CD8-positive, alpha-beta memory T cell (primary cell): ENCODE data around the gene ZNF8. TPM values are rescaled to one million over a fixed set of nuclear protein-coding genes. Genes with fewer than 3 reads are reported as not detected.
"Not testable (repeated sequence)": the region's sequence is repeated elsewhere in the genome, so short reads cannot be mapped to it uniquely, and the experiment has no call there.

Experiments
- CTCF ChIA-PET: fragments of 350-600 bp; sonication (Branson Sonifier 250); formaldehyde crosslinking; loops from one replicate; lab custom pipeline; 2021; ENCODE audit warnings: antibody characterized with exemption; lab: Charles Lee
- POLR2A ChIA-PET: fragments of 350-600 bp; sonication (Branson Sonifier 250); formaldehyde crosslinking; loops from one replicate; lab custom pipeline; 2021; ENCODE audit warnings: antibody characterized with exemption; lab: Charles Lee
- DNase-seq, 5 donors: peaks; one replicate each; pipeline versions ENCODE4 v3.0.0 to v3.0.0-alpha.2; 2020 to 2022; ENCODE audit warnings: mixed read lengths in 1 of 5
- H3K27ac ChIP-seq: one replicate; pipeline ENCODE4 v1.7.0; 2013; ENCODE audit warnings: low read depth, mild to moderate bottlenecking, low read length, moderate library complexity
- H3K27me3 ChIP-seq: 2 replicates; pipeline ENCODE4 v1.7.0; 2013; ENCODE audit warnings: low read length, mild to moderate bottlenecking; ENCODE audit not compliant: insufficient read depth, poor library complexity, severe bottlenecking
- H3K36me3 ChIP-seq: 2 replicates; pipeline ENCODE4 v1.7.0; 2013; ENCODE audit warnings: mild to moderate bottlenecking, low read length, moderate library complexity; ENCODE audit not compliant: insufficient read depth
- H3K4me1 ChIP-seq: 2 replicates; pipeline ENCODE4 v1.7.0; 2013; ENCODE audit warnings: mild to moderate bottlenecking, low read length, moderate library complexity; ENCODE audit not compliant: insufficient read depth
- H3K4me3 ChIP-seq: 2 replicates; pipeline ENCODE4 v1.7.0; 2013; ENCODE audit warnings: mild to moderate bottlenecking, low read length
- H3K9me3 ChIP-seq: 2 replicates; pipeline ENCODE4 v1.7.0; 2013; ENCODE audit warnings: mild to moderate bottlenecking, low read length
- H3K27ac Mint-ChIP-seq, 8 donors: one replicate each; pipeline ENCODE4 v1.8.0; 2020 to 2021; ENCODE audit warnings: mixed read lengths in 8 of 8, mild to moderate bottlenecking in 6 of 8, inconsistent platforms in 3 of 8, moderate library complexity in 3 of 8
- H3K27me3 Mint-ChIP-seq, 2 donors: one replicate each; pipeline ENCODE4 v1.8.0; 2020 to 2021; ENCODE audit warnings: mixed read lengths in 2 of 2, mild to moderate bottlenecking in 1 of 2, moderate library complexity in 1 of 2
- H3K36me3 Mint-ChIP-seq, 3 donors: one replicate each; pipeline ENCODE4 v1.8.0; 2020 to 2021; ENCODE audit warnings: mixed read lengths in 3 of 3, inconsistent platforms in 1 of 3, mild to moderate bottlenecking in 1 of 3
- H3K4me1 Mint-ChIP-seq, 3 donors: one replicate each; pipeline ENCODE4 v1.8.0; 2020 to 2021; ENCODE audit warnings: mixed read lengths in 3 of 3, inconsistent platforms in 1 of 3, mild to moderate bottlenecking in 1 of 3
- H3K4me3 Mint-ChIP-seq, 7 donors: one replicate each; pipeline ENCODE4 v1.8.0; 2020 to 2021; ENCODE audit warnings: mixed read lengths in 7 of 7, mild to moderate bottlenecking in 6 of 7, moderate library complexity in 4 of 7, inconsistent platforms in 2 of 7
- H3K9me3 Mint-ChIP-seq, 5 donors: one replicate each; pipeline ENCODE4 v1.8.0; 2020 to 2022; ENCODE audit warnings: mixed read lengths in 5 of 5, mild to moderate bottlenecking in 3 of 5, moderate library complexity in 2 of 5, inconsistent platforms in 1 of 5
- polyA plus RNA-seq: library from polyadenylated mRNA; unstranded; fragments of 300-500 nt; fragmentation: Illumina TruSeq; gene quantifications from one replicate; pipeline ENCODE4 v1.2.3, GENCODE V29; 2021
- total RNA-seq, 2 experiments: library from RNA; stranded (reverse); gene quantifications; one replicate each; pipeline ENCODE4 v1.2.3, GENCODE V29; 2021

The ZNF8 gene
- total RNA-seq = 1 to 10 TPM; 4.4 to 4.5 TPM
- polyA plus RNA-seq = 1.0 TPM

- Histone ChIP-seq H3K27me3 (no peaks in the 10 kb centered on the region), H3K36me3 (peaks cover 4% of the 10 kb centered on the region), H3K9me3 (no peaks in the 10 kb centered on the region), H3K27ac (peak within 1 kb of the TSS; percentile 82), H3K4me3 (peak within 1 kb of the TSS; percentile 97), H3K4me1 (peaks cover 12% of the 10 kb centered on the region)
- H3K36me3 Mint-ChIP-seq = peaks cover 12 to 38% (median 30%) of the 10 kb centered on the region in 3 donors
- POLR2A ChIA-PET = interaction anchor here (1.2 to 1.5 kb wide), 3 partner anchors 95 to 198 kb away, joined by 3 to 6 read pairs (median 3); partner anchors contain the start of genes ZNF274, ZNF446 and ZNF584
- peak within 1 kb of the TSS; percentile 65 to 98 (median 96) for H3K27ac Mint-ChIP-seq
- H3K27me3 Mint-ChIP-seq = no peaks in the 10 kb centered on the region
- H3K4me3 Mint-ChIP-seq = peak within 1 kb of the TSS; percentile 86 to 99 (median 97)
- peaks cover 0 to 20% (median 8%) of the 10 kb centered on the region in 5 donors for H3K9me3 Mint-ChIP-seq
- peaks cover 44 to 61% (median 54%) of the 10 kb centered on the region in 3 donors for H3K4me1 Mint-ChIP-seq
- CTCF ChIA-PET = no interaction called here
- peak; percentile 94 to 97 (median 96) for DNase-seq
Measured at GRCh38 chr19:58278541-58279041, at the start of gene ZNF8. ZNF8 (plus strand) TSS chr19:58278955; CDS start chr19:58279082, 127 bp downstream.

- Mint-ChIP-seq H3K36me3 (peaks cover 39 to 59% (median 55%) of the 10 kb centered on the region in 3 donors), H3K9me3 (peaks cover 10 to 43% (median 15%) of the 10 kb centered on the region in 5 donors), H3K27ac (peak overlapping the region in 6 of 8 donors; percentile 27 to 93 (median 79)), H3K27me3 (peaks cover 0 to 1% of the 10 kb centered on the region in 2 donors), H3K4me1 (peaks cover 38 to 51% (median 45%) of the 10 kb centered on the region in 3 donors), H3K4me3 (peak overlapping the region; percentile 87 to 98 (median 95))
- Histone ChIP-seq H3K27ac (peak overlapping the region; percentile 55), H3K4me1 (peaks cover 11% of the 10 kb centered on the region), H3K36me3 (peaks cover 27% of the 10 kb centered on the region), H3K9me3 (no peaks in the 10 kb centered on the region), H3K4me3 (peak overlapping the region; percentile 44), H3K27me3 (no peaks in the 10 kb centered on the region)
- ChIA-PET CTCF (interaction anchor here (0.9 to 1.0 kb wide), 2 partner anchors 18 to 77 kb away, joined by 3 to 4 read pairs; no protein-coding TSS in a partner anchor), POLR2A (no interaction called here)
- peak in 2 of 5 donors; percentile 12 to 14 for DNase-seq
Measured at GRCh38 chr19:58229255-58229639, 49.5 kb upstream of the ZNF8 start.

DNA sequence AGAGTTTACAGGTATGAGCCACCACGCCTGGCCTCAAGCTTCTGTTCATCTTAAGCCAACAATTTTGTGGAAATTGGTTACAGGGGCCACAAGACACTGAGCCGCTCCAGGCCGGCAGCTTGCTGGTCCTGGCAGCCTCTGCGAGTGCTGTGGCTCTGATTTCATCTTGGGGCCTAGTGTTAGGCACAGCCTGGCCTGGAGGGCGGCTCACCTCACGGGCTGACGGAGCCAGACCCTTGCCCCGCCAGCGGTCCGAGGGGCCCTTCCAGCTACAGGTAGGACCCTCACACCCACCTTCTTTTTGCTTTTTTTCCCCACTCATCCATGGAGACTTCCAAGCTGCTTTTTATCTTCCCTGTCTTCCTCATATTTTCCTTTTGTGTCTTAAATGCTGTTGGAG, 41.4 kb upstream of the ZNF8 start:
- Histone ChIP-seq H3K4me1 (no peaks in the 10 kb centered on the region), H3K27me3 (no peaks in the 10 kb centered on the region), H3K9me3 (peaks cover 8% of the 10 kb centered on the region), H3K36me3 (peaks cover 16% of the 10 kb centered on the region), H3K4me3 (no peak overlapping the region), H3K27ac (no peak overlapping the region)
- no peak for DNase-seq
- ChIA-PET POLR2A (no interaction called here), CTCF (no interaction called here)
- H3K27me3 Mint-ChIP-seq = peaks cover 0 to 2% of the 10 kb centered on the region in 2 donors
- H3K36me3 Mint-ChIP-seq = peaks cover 43 to 84% (median 80%) of the 10 kb centered on the region in 3 donors
- peak overlapping the region in 1 of 8 donors; percentile 22 for H3K27ac Mint-ChIP-seq
- peaks cover 7 to 85% (median 44%) of the 10 kb centered on the region in 5 donors for H3K9me3 Mint-ChIP-seq
- peaks cover 10 to 17% (median 13%) of the 10 kb centered on the region in 3 donors for H3K4me1 Mint-ChIP-seq
- no peak overlapping the region for H3K4me3 Mint-ChIP-seq

DNA sequence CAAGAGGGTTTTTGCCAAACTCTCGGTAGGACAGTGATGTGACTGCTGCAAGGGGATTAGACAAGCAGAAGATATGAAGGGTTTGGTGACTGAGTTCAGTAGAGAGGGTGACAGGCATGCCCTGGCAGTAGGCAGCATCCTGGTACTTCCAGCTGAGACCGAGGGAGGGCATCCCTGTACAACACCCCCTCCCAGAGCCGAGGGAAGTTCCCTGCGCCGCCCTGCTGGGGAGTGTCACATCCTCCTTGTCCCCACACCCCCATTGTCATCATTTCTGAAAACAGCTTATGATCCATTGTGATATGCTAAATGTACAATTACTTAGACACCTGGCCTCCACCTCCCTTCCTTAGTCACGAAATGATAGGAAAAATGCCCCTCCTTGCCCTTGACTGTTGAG, 35.4 kb upstream of the ZNF8 start:
- no peaks in the 10 kb centered on the region for H3K27me3 ChIP-seq
- H3K4me3 ChIP-seq = no peak overlapping the region
- Mint-ChIP-seq H3K27me3 (peaks cover 0 to 4% of the 10 kb centered on the region in 2 donors), H3K9me3 (peaks cover 7 to 96% (median 80%) of the 10 kb centered on the region in 5 donors), H3K27ac (no peak overlapping the region), H3K36me3 (peaks cover 57 to 94% (median 93%) of the 10 kb centered on the region in 3 donors), H3K4me3 (no peak overlapping the region), H3K4me1 (peaks cover 0 to 4% (median 4%) of the 10 kb centered on the region in 3 donors)
- ChIA-PET POLR2A (no interaction called here), CTCF (no interaction called here)
- H3K27ac ChIP-seq = no peak overlapping the region
- H3K4me1 ChIP-seq = no peaks in the 10 kb centered on the region
- DNase-seq = no peak
- H3K9me3 ChIP-seq = peaks cover 27% of the 10 kb centered on the region
- peaks cover 32% of the 10 kb centered on the region for H3K36me3 ChIP-seq

GRCh38 chr19:58248886-58249285, 29.9 kb upstream of the ZNF8 start:
- Histone ChIP-seq H3K36me3 (peaks cover 40% of the 10 kb centered on the region), H3K27ac (no peak overlapping the region), H3K9me3 (peaks cover 57% of the 10 kb centered on the region), H3K4me3 (no peak overlapping the region), H3K27me3 (no peaks in the 10 kb centered on the region), H3K4me1 (no peaks in the 10 kb centered on the region)
- ChIA-PET CTCF (no interaction called here), POLR2A (no interaction called here)
- Mint-ChIP-seq H3K27ac (no peak overlapping the region), H3K36me3 (peaks cover 66 to 99% (median 94%) of the 10 kb centered on the region in 3 donors), H3K4me1 (peaks cover 0 to 2% (median 0%) of the 10 kb centered on the region in 3 donors), H3K9me3 (peaks cover 22 to 100% (median 93%) of the 10 kb centered on the region in 5 donors), H3K27me3 (no peaks in the 10 kb centered on the region), H3K4me3 (no peak overlapping the region)
- no peak for DNase-seq

- Mint-ChIP-seq H3K27ac (peak overlapping the region in 1 of 8 donors; percentile 29), H3K36me3 (peaks cover 58 to 94% (median 94%) of the 10 kb centered on the region in 3 donors), H3K4me1 (no peaks in the 10 kb centered on the region), H3K9me3 (peaks cover 28 to 100% (median 93%) of the 10 kb centered on the region in 5 donors), H3K4me3 (no peak overlapping the region), H3K27me3 (no peaks in the 10 kb centered on the region)
- Histone ChIP-seq H3K27me3 (no peaks in the 10 kb centered on the region), H3K36me3 (peaks cover 28% of the 10 kb centered on the region), H3K4me1 (no peaks in the 10 kb centered on the region), H3K9me3 (peaks cover 64% of the 10 kb centered on the region), H3K4me3 (no peak overlapping the region), H3K27ac (no peak overlapping the region)
- DNase-seq = no peak
- CTCF ChIA-PET = no interaction called here
- POLR2A ChIA-PET = no interaction called here
Measured at GRCh38 chr19:58252102-58252685, 26.6 kb upstream of the ZNF8 start.

- H3K4me3 Mint-ChIP-seq = peak overlapping the region in 1 of 7 donors; percentile 40
Measured at GRCh38 chr19:58258259-58258658, 20.5 kb upstream of the ZNF8 start.

GRCh38 chr19:58261600-58261967, 17.2 kb upstream of the ZNF8 start:
- H3K27me3 ChIP-seq = no peaks in the 10 kb centered on the region
- Mint-ChIP-seq H3K4me1 (peaks cover 0 to 3% (median 0%) of the 10 kb centered on the region in 3 donors), H3K36me3 (peaks cover 23 to 75% (median 75%) of the 10 kb centered on the region in 3 donors), H3K9me3 (peaks cover 12 to 99% (median 98%) of the 10 kb centered on the region in 5 donors), H3K27me3 (no peaks in the 10 kb centered on the region), H3K4me3 (peak overlapping the region in 1 of 7 donors; percentile 13), H3K27ac (no peak overlapping the region)
- peak overlapping the region; percentile 47 for H3K4me3 ChIP-seq
- POLR2A ChIA-PET = no interaction called here
- peaks cover 63% of the 10 kb centered on the region for H3K36me3 ChIP-seq
- no peaks in the 10 kb centered on the region for H3K4me1 ChIP-seq
- H3K9me3 ChIP-seq = peaks cover 83% of the 10 kb centered on the region
- no peak overlapping the region for H3K27ac ChIP-seq
- CTCF ChIA-PET = no interaction called here
- no peak for DNase-seq

More at GRCh38 chr19:58258259-58258658, 20.5 kb upstream of the ZNF8 start:
- H3K4me1 Mint-ChIP-seq, H3K27me3 ChIP-seq, H3K27me3 Mint-ChIP-seq, POLR2A ChIA-PET, DNase-seq, CTCF ChIA-PET, H3K27ac ChIP-seq, H3K27ac Mint-ChIP-seq, H3K4me1 ChIP-seq: not testable (repeated sequence)
- Histone ChIP-seq H3K9me3 (peaks cover 75% of the 10 kb centered on the region), H3K36me3 (peaks cover 58% of the 10 kb centered on the region), H3K4me3 (peak overlapping the region; percentile 5)
- Mint-ChIP-seq H3K36me3 (peaks cover 39 to 92% (median 89%) of the 10 kb centered on the region in 3 donors), H3K9me3 (peaks cover 20 to 100% (median 93%) of the 10 kb centered on the region in 5 donors)
